Lower lobe of right lung (tissue), 2 donors: ENCODE data around the gene UQCRHL. TPM values are rescaled to one million over a fixed set of nuclear protein-coding genes. Genes with fewer than 3 reads are reported as not detected.
A peak's percentile ranks its signal among the peaks of the same experiment; 100 is the strongest.

Source experiments
- ATAC-seq, 2 donors: fragments of 200-7000 bp; cut with Tn5 transposase; one replicate each; pipeline ENCODE4 v1.9.1; 2020 to 2022; ENCODE audit warnings: mild to moderate bottlenecking in 2 of 2, moderate library complexity in 2 of 2
- DNase-seq: peaks from one replicate; pipeline ENCODE4 v3.0.0-alpha.2; 2020
- H3K27ac ChIP-seq: fragments of 200-600 bp; one replicate; pipeline ENCODE4 v1.8.0; 2022
- H3K27me3 ChIP-seq: fragments of 200-600 bp; one replicate; pipeline ENCODE4 v1.8.0; 2022; ENCODE audit warnings: low read depth
- H3K36me3 ChIP-seq: fragments of 200-600 bp; one replicate; pipeline ENCODE4 v1.8.0; 2022; ENCODE audit warnings: mild to moderate bottlenecking
- H3K4me1 ChIP-seq: fragments of 200-600 bp; one replicate; pipeline ENCODE4 v1.8.0; 2022
- H3K4me3 ChIP-seq: fragments of 200-600 bp; one replicate; pipeline ENCODE4 v1.8.0; 2022; ENCODE audit warnings: mild to moderate bottlenecking
- H3K9me3 ChIP-seq: fragments of 200-600 bp; one replicate; pipeline ENCODE4 v1.8.0; 2022
- CTCF ChIP-seq: fragments of 200-600 bp; IDR thresholded peaks from one replicate; pipeline ENCODE4 v1.8.0; 2022; ENCODE audit warnings: antibody characterized with exemption, mild to moderate bottlenecking
- intact Hi-C: fragments of 100-400 bp; cut with DNase I; formaldehyde crosslinking; loops from one replicate; pipeline ENCODE4 v1.11.0; 2022
- total RNA-seq: library from RNA; stranded (reverse); fragmentation: NEBNext Ultra II Directional; extraction: Animal tissue kit (Norgen Biotek cat#: 25700); gene quantifications from one replicate; pipeline ENCODE4 v1.2.1, GENCODE V29; 2021
- donor health status: DM: no; HTN: yes; CAD: no; lungs with severe emphysema.

The UQCRHL gene
- total RNA-seq, 1 donor from 2014 or later = 1.1 TPM

- DNase-seq = no peak
- Histone ChIP-seq H3K4me1 (peaks cover 26% of the 10 kb centered on the region), H3K9me3 (no peaks in the 10 kb centered on the region), H3K27ac (no peak overlapping the region), H3K4me3 (no peak overlapping the region), H3K36me3 (peaks cover 2% of the 10 kb centered on the region), H3K27me3 (peaks cover 30% of the 10 kb centered on the region)
- no peak for TF ChIP-seq CTCF
- intact Hi-C loops = no loop called here
- no peak for ATAC-seq
Observed at GRCh38 chr1:15762546-15762945, 44.9 kb downstream of the UQCRHL start.

- H3K27ac ChIP-seq = peak overlapping the region; percentile 76
- no peaks in the 10 kb centered on the region for H3K9me3 ChIP-seq
- ATAC-seq (no peak), DNase-seq (no peak)
- peak overlapping the region; percentile 61 for H3K4me3 ChIP-seq
- H3K4me1 ChIP-seq = peaks cover 31% of the 10 kb centered on the region
- intact Hi-C loops = no loop called here
- TF ChIP-seq CTCF = no peak
- peaks cover 30% of the 10 kb centered on the region for H3K27me3 ChIP-seq
- no peaks in the 10 kb centered on the region for H3K36me3 ChIP-seq
Observed at GRCh38 chr1:15761366-15762128, 45.9 kb downstream of the UQCRHL start.

GRCh38 chr1:15760520-15761211, 46.8 kb downstream of the UQCRHL start:
- intact Hi-C loops = no loop called here
- H3K4me3 ChIP-seq = peak overlapping the region; percentile 61
- H3K4me1 ChIP-seq = peaks cover 37% of the 10 kb centered on the region
- TF ChIP-seq CTCF = no peak
- H3K36me3 ChIP-seq = no peaks in the 10 kb centered on the region
- no peaks in the 10 kb centered on the region for H3K9me3 ChIP-seq
- peak overlapping the region; percentile 76 for H3K27ac ChIP-seq
- peaks cover 30% of the 10 kb centered on the region for H3K27me3 ChIP-seq
- ATAC-seq = peak; percentile 42 to 57
- DNase-seq = no peak

GRCh38 chr1:15758953-15759661, 48.3 kb downstream of the UQCRHL start:
- intact Hi-C loops = no loop called here
- peak overlapping the region; percentile 61 for H3K4me3 ChIP-seq
- TF ChIP-seq CTCF = no peak
- peak overlapping the region; percentile 76 for H3K27ac ChIP-seq
- H3K9me3 ChIP-seq = no peaks in the 10 kb centered on the region
- peaks cover 30% of the 10 kb centered on the region for H3K27me3 ChIP-seq
- no peaks in the 10 kb centered on the region for H3K36me3 ChIP-seq
- DNase-seq = no peak
- H3K4me1 ChIP-seq = peaks cover 37% of the 10 kb centered on the region
- ATAC-seq = peak; percentile 32 to 42

GRCh38 chr1:15758343-15758931, 49.0 kb downstream of the UQCRHL start, which contains the start of gene FBLIM1:
Gene FBLIM1 (plus strand): TSS chr1:15758795. CDS start chr1:15764984, 6,189 bp downstream.
- Histone ChIP-seq H3K27ac (peak within 1 kb of the TSS; percentile 76), H3K4me1 (peaks cover 37% of the 10 kb centered on the region), H3K36me3 (no peaks in the 10 kb centered on the region), H3K9me3 (no peaks in the 10 kb centered on the region), H3K4me3 (peak within 1 kb of the TSS; percentile 61), H3K27me3 (peaks cover 30% of the 10 kb centered on the region)
- no peak for DNase-seq
- ATAC-seq = peak; percentile 40
- TF ChIP-seq CTCF = no peak
- intact Hi-C loops = no loop called here
